Neural progenitor cell (in vitro differentiated cells): ENCODE results near the gene FYN. TPM values are rescaled to one million over a fixed set of nuclear protein-coding genes. Genes with fewer than 3 reads are reported as not detected.

Experiments
- DNase-seq: peaks from one replicate; pipeline ENCODE4 v3.0.0-alpha.2; 2016; ENCODE audit warnings: low spot score
- H2AFZ ChIP-seq: fragments of 200-600 bp; sonication (generic); replicated peaks from 2 replicates; pipeline ENCODE4 v1.6.1; 2016; ENCODE audit warnings: antibody characterized with exemption
- H3F3A ChIP-seq: fragments of 200-600 bp; sonication (generic); 2 replicates; pipeline ENCODE4 v1.6.1; 2016; ENCODE audit warnings: antibody characterized with exemption, low read depth
- H3K27ac ChIP-seq: fragments of 200-600 bp; sonication (generic); 2 replicates; pipeline ENCODE4 v1.5.1; 2016; ENCODE audit warnings: mild to moderate bottlenecking
- H3K27me3 ChIP-seq: fragments of 200-600 bp; sonication (generic); 2 replicates; pipeline ENCODE4 v1.6.1; 2016; ENCODE audit warnings: mild to moderate bottlenecking, moderate library complexity
- H3K36me3 ChIP-seq: fragments of 200-600 bp; sonication (generic); 2 replicates; pipeline ENCODE4 v1.5.1; 2016
- H3K4me1 ChIP-seq: fragments of 200-600 bp; sonication (generic); 2 replicates; pipeline ENCODE4 v1.6.1; 2016; ENCODE audit warnings: mixed run types
- H3K4me2 ChIP-seq: fragments of 200-600 bp; sonication (generic); 2 replicates; pipeline ENCODE4 v1.6.1; 2016
- H3K4me3 ChIP-seq: fragments of 200-600 bp; sonication (generic); 2 replicates; pipeline ENCODE4 v1.5.1; 2016
- H3K79me2 ChIP-seq: fragments of 200-600 bp; sonication (generic); 2 replicates; pipeline ENCODE4 v1.6.1; 2016; ENCODE audit warnings: low read depth
- H3K9ac ChIP-seq: fragments of 200-600 bp; sonication (generic); 2 replicates; pipeline ENCODE4 v1.6.1; 2016
- H3K9me3 ChIP-seq: fragments of 200-600 bp; sonication (generic); 2 replicates; pipeline ENCODE4 v1.5.1; 2016; ENCODE audit warnings: low read depth
- H4K20me1 ChIP-seq: fragments of 200-600 bp; sonication (generic); 2 replicates; pipeline ENCODE4 v1.6.1; 2016; ENCODE audit warnings: low read depth
- H3K27ac Mint-ChIP-seq: 3 replicates; pipeline ENCODE4 v1.8.0; 2021; ENCODE audit warnings: mixed read lengths
- H3K27me3 Mint-ChIP-seq: 2 replicates; pipeline ENCODE4 v1.8.0; 2022; ENCODE audit warnings: low read depth, mild to moderate bottlenecking, inconsistent platforms, moderate library complexity, mixed read lengths; ENCODE audit not compliant: insufficient read depth
- H3K36me3 Mint-ChIP-seq: 3 replicates; pipeline ENCODE4 v1.8.0; 2021; ENCODE audit warnings: mixed read lengths
- H3K4me1 Mint-ChIP-seq: 3 replicates; pipeline ENCODE4 v1.8.0; 2021; ENCODE audit warnings: mixed read lengths
- H3K4me3 Mint-ChIP-seq: 3 replicates; pipeline ENCODE4 v1.8.0; 2021; ENCODE audit warnings: mild to moderate bottlenecking, moderate library complexity, mixed read lengths
- H3K9me3 Mint-ChIP-seq: 3 replicates; pipeline ENCODE4 v1.8.0; 2020; ENCODE audit warnings: mixed read lengths
- EZH2 ChIP-seq: fragments of 200-600 bp; sonication (generic); IDR thresholded peaks from 2 replicates; pipeline ENCODE4 v1.6.1; 2017; ENCODE audit warnings: antibody characterized with exemption, mild to moderate bottlenecking, moderate library complexity
- EZH2phosphoT487 ChIP-seq: fragments of 200-600 bp; sonication (generic); IDR thresholded peaks from 2 replicates; pipeline ENCODE4 v1.6.1; 2017; ENCODE audit warnings: antibody characterized with exemption
- total RNA-seq: library from RNA; depleted of rRNA; stranded (reverse); fragments of >200 nt; gene quantifications from 2 replicates; pipeline ENCODE4 v1.2.3, GENCODE V29; 2015; ENCODE audit warnings: low replicate concordance
- TF ChIP-seq, protein P1 (sequence below): fragments of 200-600 bp; sonication (generic); IDR thresholded peaks from 2 replicates; pipeline ENCODE4 v1.5.1; 2017; ENCODE audit warnings: antibody characterized with exemption, mild to moderate bottlenecking

The FYN gene
- total RNA-seq, 1 donor from 2014 or later, result 167 TPM

- Mint-ChIP-seq H3K4me3 (no peak overlapping the region), H3K36me3 (no peaks in the 10 kb centered on the region), H3K27ac (no peak overlapping the region), H3K27me3 (peaks cover 5% of the 10 kb centered on the region), H3K4me1 (peaks cover 20% of the 10 kb centered on the region), H3K9me3 (no peaks in the 10 kb centered on the region)
- Histone ChIP-seq H3K4me2 (no peak overlapping the region), H3K4me1 (peaks cover 20% of the 10 kb centered on the region), H3K27ac (no peak overlapping the region), H3K9me3 (no peaks in the 10 kb centered on the region), H3F3A (peaks cover 20% of the 10 kb centered on the region), H3K4me3 (no peak overlapping the region), H3K36me3 (no peaks in the 10 kb centered on the region), H2AFZ (no peak overlapping the region), H3K9ac (no peak overlapping the region), H3K79me2 (no peaks in the 10 kb centered on the region), H4K20me1 (no peaks in the 10 kb centered on the region), H3K27me3 (no peaks in the 10 kb centered on the region)
- DNase-seq, result no peak
- TF ChIP-seq, protein P1, sequence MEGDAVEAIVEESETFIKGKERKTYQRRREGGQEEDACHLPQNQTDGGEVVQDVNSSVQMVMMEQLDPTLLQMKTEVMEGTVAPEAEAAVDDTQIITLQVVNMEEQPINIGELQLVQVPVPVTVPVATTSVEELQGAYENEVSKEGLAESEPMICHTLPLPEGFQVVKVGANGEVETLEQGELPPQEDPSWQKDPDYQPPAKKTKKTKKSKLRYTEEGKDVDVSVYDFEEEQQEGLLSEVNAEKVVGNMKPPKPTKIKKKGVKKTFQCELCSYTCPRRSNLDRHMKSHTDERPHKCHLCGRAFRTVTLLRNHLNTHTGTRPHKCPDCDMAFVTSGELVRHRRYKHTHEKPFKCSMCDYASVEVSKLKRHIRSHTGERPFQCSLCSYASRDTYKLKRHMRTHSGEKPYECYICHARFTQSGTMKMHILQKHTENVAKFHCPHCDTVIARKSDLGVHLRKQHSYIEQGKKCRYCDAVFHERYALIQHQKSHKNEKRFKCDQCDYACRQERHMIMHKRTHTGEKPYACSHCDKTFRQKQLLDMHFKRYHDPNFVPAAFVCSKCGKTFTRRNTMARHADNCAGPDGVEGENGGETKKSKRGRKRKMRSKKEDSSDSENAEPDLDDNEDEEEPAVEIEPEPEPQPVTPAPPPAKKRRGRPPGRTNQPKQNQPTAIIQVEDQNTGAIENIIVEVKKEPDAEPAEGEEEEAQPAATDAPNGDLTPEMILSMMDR, result no peak
- TF ChIP-seq EZH2, result no peak
Observed at GRCh38 chr6:111633822-111634221, 239.4 kb downstream of the FYN start.

- no peak overlapping the region for H3K27ac Mint-ChIP-seq
- H3K79me2 ChIP-seq, result no peaks in the 10 kb centered on the region
- no peaks in the 10 kb centered on the region for H3K36me3 ChIP-seq
- H3F3A ChIP-seq, result peaks cover 20% of the 10 kb centered on the region
- peaks cover 20% of the 10 kb centered on the region for H3K4me1 Mint-ChIP-seq
- peaks cover 2% of the 10 kb centered on the region for H3K9me3 Mint-ChIP-seq
- H3K4me2 ChIP-seq, result peak overlapping the region; percentile 6
- no peak overlapping the region for H3K4me3 ChIP-seq
- no peaks in the 10 kb centered on the region for H4K20me1 ChIP-seq
- peak overlapping the region; percentile 70 for H2AFZ ChIP-seq
- H3K27me3 ChIP-seq, result no peaks in the 10 kb centered on the region
- peaks cover 29% of the 10 kb centered on the region for H3K4me1 ChIP-seq
- H3K36me3 Mint-ChIP-seq, result no peaks in the 10 kb centered on the region
- DNase-seq, result no peak
- H3K27ac ChIP-seq, result no peak overlapping the region
- no peak for TF ChIP-seq EZH2
- TF ChIP-seq, protein P1, result no peak
- TF ChIP-seq EZH2phosphoT487, result no peak
- no peak overlapping the region for H3K9ac ChIP-seq
- H3K27me3 Mint-ChIP-seq, result peaks cover 5% of the 10 kb centered on the region
- no peak overlapping the region for H3K4me3 Mint-ChIP-seq
- H3K9me3 ChIP-seq, result no peaks in the 10 kb centered on the region
Observed at GRCh38 chr6:111632468-111633247, 240.6 kb downstream of the FYN start.

- TF ChIP-seq EZH2 (no peak), EZH2phosphoT487 (no peak)
- TF ChIP-seq, protein P1, result no peak
- Mint-ChIP-seq H3K9me3 (peaks cover 2% of the 10 kb centered on the region), H3K27me3 (peaks cover 9% of the 10 kb centered on the region), H3K27ac (peak overlapping the region; percentile 43), H3K4me1 (peaks cover 20% of the 10 kb centered on the region), H3K36me3 (no peaks in the 10 kb centered on the region), H3K4me3 (no peak overlapping the region)
- no peak overlapping the region for H3K27ac ChIP-seq
- peaks cover 29% of the 10 kb centered on the region for H3K4me1 ChIP-seq
- no peak overlapping the region for H3K9ac ChIP-seq
- DNase-seq, result no peak
- H3K79me2 ChIP-seq, result no peaks in the 10 kb centered on the region
- no peaks in the 10 kb centered on the region for H3K9me3 ChIP-seq
- peak overlapping the region; percentile 3 for H2AFZ ChIP-seq
- H3K4me3 ChIP-seq, result no peak overlapping the region
- no peaks in the 10 kb centered on the region for H3K36me3 ChIP-seq
- H3K27me3 ChIP-seq, result no peaks in the 10 kb centered on the region
- peak overlapping the region; percentile 6 for H3K4me2 ChIP-seq
- peaks cover 20% of the 10 kb centered on the region for H3F3A ChIP-seq
- no peaks in the 10 kb centered on the region for H4K20me1 ChIP-seq
Observed at GRCh38 chr6:111631903-111632460, 241.3 kb downstream of the FYN start.
